ENCODE measurements around the gene PDE4A. TPM values are rescaled to one million over a fixed set of nuclear protein-coding genes. Genes with fewer than 3 reads are reported as not detected.
A peak's percentile ranks its signal among the peaks of the same experiment; 100 is the strongest.
"Not testable (repeated sequence)": the region's sequence is repeated elsewhere in the genome, so short reads cannot be mapped to it uniquely, and the experiment has no call there.

Gene PDE4A
- total RNA-seq, 2 experiments from 2014 or later: 10.6 to 11.4 TPM

GRCh38 chr19:10461047-10461949 is 41.0 kb downstream of the PDE4A start:
- no peaks in the 10 kb centered on the region for H3K36me3 Mint-ChIP-seq
- no peaks in the 10 kb centered on the region for H3K9me3 Mint-ChIP-seq
- H3K4me3 Mint-ChIP-seq: peak overlapping the region; percentile 18

GRCh38 chr19:10462042-10462441 is 41.7 kb downstream of the PDE4A start:
- not testable (repeated sequence) for H3K4me3 Mint-ChIP-seq, H3K27me3 Mint-ChIP-seq, H3K27ac Mint-ChIP-seq, H3K4me1 Mint-ChIP-seq, H3K36me3 Mint-ChIP-seq, DNase-seq, H3K9me3 Mint-ChIP-seq

More at GRCh38 chr19:10461047-10461949, 41.0 kb downstream of the PDE4A start:
- peaks cover 4% of the 10 kb centered on the region for H3K4me1 Mint-ChIP-seq
- peak; percentile 87 for DNase-seq
- H3K27ac Mint-ChIP-seq: no peak overlapping the region
- peaks cover 8% of the 10 kb centered on the region for H3K27me3 Mint-ChIP-seq

- H3K4me1 Mint-ChIP-seq: peaks cover 4% of the 10 kb centered on the region
- no peaks in the 10 kb centered on the region for H3K36me3 Mint-ChIP-seq
- H3K4me3 Mint-ChIP-seq: no peak overlapping the region
- no peaks in the 10 kb centered on the region for H3K9me3 Mint-ChIP-seq
- peaks cover 8% of the 10 kb centered on the region for H3K27me3 Mint-ChIP-seq
- DNase-seq: no peak
- H3K27ac Mint-ChIP-seq: no peak overlapping the region
Measured at GRCh38 chr19:10462557-10462956, 42.2 kb downstream of the PDE4A start.

- no peak for DNase-seq
- no peaks in the 10 kb centered on the region for H3K9me3 Mint-ChIP-seq
- H3K27ac Mint-ChIP-seq: no peak overlapping the region
- H3K27me3 Mint-ChIP-seq: peaks cover 14% of the 10 kb centered on the region
- peaks cover 4% of the 10 kb centered on the region for H3K4me1 Mint-ChIP-seq
- H3K36me3 Mint-ChIP-seq: no peaks in the 10 kb centered on the region
- H3K4me3 Mint-ChIP-seq: no peak overlapping the region
Measured at GRCh38 chr19:10464456-10464855, 44.1 kb downstream of the PDE4A start.

- Mint-ChIP-seq H3K9me3 (no peaks in the 10 kb centered on the region), H3K27me3 (peaks cover 15% of the 10 kb centered on the region), H3K27ac (no peak overlapping the region), H3K36me3 (no peaks in the 10 kb centered on the region), H3K4me1 (no peaks in the 10 kb centered on the region), H3K4me3 (no peak overlapping the region)
- DNase-seq: no peak
Measured at GRCh38 chr19:10467104-10467706, 46.9 kb downstream of the PDE4A start.

- Mint-ChIP-seq H3K27me3 (peaks cover 8% of the 10 kb centered on the region), H3K9me3 (no peaks in the 10 kb centered on the region), H3K36me3 (no peaks in the 10 kb centered on the region), H3K4me1 (no peaks in the 10 kb centered on the region), H3K4me3 (no peak overlapping the region), H3K27ac (no peak overlapping the region)
- DNase-seq: no peak
Measured at GRCh38 chr19:10468133-10468532, 47.8 kb downstream of the PDE4A start.

- no peaks in the 10 kb centered on the region for H3K4me1 Mint-ChIP-seq
Measured at GRCh38 chr19:10471909-10472308, 51.6 kb downstream of the PDE4A start.

GRCh38 chr19:10473192-10473591 is 52.9 kb downstream of the PDE4A start:
- Mint-ChIP-seq H3K9me3 (no peaks in the 10 kb centered on the region), H3K4me3 (no peak overlapping the region), H3K4me1 (no peaks in the 10 kb centered on the region), H3K27me3 (peaks cover 8% of the 10 kb centered on the region), H3K36me3 (no peaks in the 10 kb centered on the region), H3K27ac (no peak overlapping the region)
- DNase-seq: no peak

More at GRCh38 chr19:10471909-10472308, 51.6 kb downstream of the PDE4A start:
- DNase-seq: no peak
- H3K36me3 Mint-ChIP-seq: no peaks in the 10 kb centered on the region
- H3K27ac Mint-ChIP-seq: no peak overlapping the region
- peaks cover 8% of the 10 kb centered on the region for H3K27me3 Mint-ChIP-seq
- H3K4me3 Mint-ChIP-seq: no peak overlapping the region
- H3K9me3 Mint-ChIP-seq: no peaks in the 10 kb centered on the region

GRCh38 chr19:10474962-10475451 is 54.7 kb downstream of the PDE4A start:
- no peaks in the 10 kb centered on the region for H3K36me3 Mint-ChIP-seq
- H3K4me1 Mint-ChIP-seq: peaks cover 6% of the 10 kb centered on the region
- no peak overlapping the region for H3K4me3 Mint-ChIP-seq
- H3K27me3 Mint-ChIP-seq: no peaks in the 10 kb centered on the region
- H3K27ac Mint-ChIP-seq: no peak overlapping the region
- H3K9me3 Mint-ChIP-seq: no peaks in the 10 kb centered on the region
- DNase-seq: no peak

- Mint-ChIP-seq H3K36me3 (no peaks in the 10 kb centered on the region), H3K27me3 (no peaks in the 10 kb centered on the region), H3K4me3 (no peak overlapping the region), H3K27ac (no peak overlapping the region), H3K4me1 (peaks cover 6% of the 10 kb centered on the region), H3K9me3 (no peaks in the 10 kb centered on the region)
- DNase-seq: no peak
Measured at GRCh38 chr19:10478476-10478875, 58.1 kb downstream of the PDE4A start.

- Mint-ChIP-seq H3K27me3 (no peaks in the 10 kb centered on the region), H3K9me3 (no peaks in the 10 kb centered on the region), H3K36me3 (no peaks in the 10 kb centered on the region), H3K4me1 (peaks cover 6% of the 10 kb centered on the region), H3K27ac (no peak overlapping the region), H3K4me3 (peak overlapping the region; percentile 10)
- DNase-seq: peak; percentile 86
Measured at GRCh38 chr19:10478903-10479384, 58.6 kb downstream of the PDE4A start.

GRCh38 chr19:10486551-10486950 is 66.2 kb downstream of the PDE4A start:
- H3K36me3 Mint-ChIP-seq: peaks cover 17% of the 10 kb centered on the region
- peaks cover 4% of the 10 kb centered on the region for H3K4me1 Mint-ChIP-seq
- no peak overlapping the region for H3K4me3 Mint-ChIP-seq
- H3K27me3 Mint-ChIP-seq: no peaks in the 10 kb centered on the region
- H3K9me3 Mint-ChIP-seq: no peaks in the 10 kb centered on the region
- DNase-seq: no peak
- H3K27ac Mint-ChIP-seq: no peak overlapping the region

GRCh38 chr19:10491472-10492047 is 71.2 kb downstream of the PDE4A start:
- Mint-ChIP-seq H3K9me3 (no peaks in the 10 kb centered on the region), H3K4me3 (no peak overlapping the region), H3K27ac (no peak overlapping the region), H3K27me3 (no peaks in the 10 kb centered on the region), H3K4me1 (peaks cover 4% of the 10 kb centered on the region), H3K36me3 (peaks cover 22% of the 10 kb centered on the region)
- DNase-seq: no peak

GRCh38 chr19:10497371-10497770 is 77.0 kb downstream of the PDE4A start:
- H3K36me3 Mint-ChIP-seq: peaks cover 33% of the 10 kb centered on the region
- peaks cover 18% of the 10 kb centered on the region for H3K4me1 Mint-ChIP-seq
- no peak overlapping the region for H3K27ac Mint-ChIP-seq
- no peak for DNase-seq
- no peak overlapping the region for H3K4me3 Mint-ChIP-seq
- no peaks in the 10 kb centered on the region for H3K9me3 Mint-ChIP-seq
- H3K27me3 Mint-ChIP-seq: no peaks in the 10 kb centered on the region

GRCh38 chr19:10499550-10500246 is 79.4 kb downstream of the PDE4A start:
- Mint-ChIP-seq H3K4me1 (peaks cover 21% of the 10 kb centered on the region), H3K36me3 (peaks cover 26% of the 10 kb centered on the region), H3K4me3 (no peak overlapping the region), H3K9me3 (no peaks in the 10 kb centered on the region), H3K27ac (no peak overlapping the region), H3K27me3 (no peaks in the 10 kb centered on the region)
- no peak for DNase-seq

All from activated naive CD8-positive, alpha-beta T cell treated with anti-CD3 and anti-CD28 coated beads for 36 hours (primary cell).